ENCODE measurements around the gene GPR35.

DNA sequence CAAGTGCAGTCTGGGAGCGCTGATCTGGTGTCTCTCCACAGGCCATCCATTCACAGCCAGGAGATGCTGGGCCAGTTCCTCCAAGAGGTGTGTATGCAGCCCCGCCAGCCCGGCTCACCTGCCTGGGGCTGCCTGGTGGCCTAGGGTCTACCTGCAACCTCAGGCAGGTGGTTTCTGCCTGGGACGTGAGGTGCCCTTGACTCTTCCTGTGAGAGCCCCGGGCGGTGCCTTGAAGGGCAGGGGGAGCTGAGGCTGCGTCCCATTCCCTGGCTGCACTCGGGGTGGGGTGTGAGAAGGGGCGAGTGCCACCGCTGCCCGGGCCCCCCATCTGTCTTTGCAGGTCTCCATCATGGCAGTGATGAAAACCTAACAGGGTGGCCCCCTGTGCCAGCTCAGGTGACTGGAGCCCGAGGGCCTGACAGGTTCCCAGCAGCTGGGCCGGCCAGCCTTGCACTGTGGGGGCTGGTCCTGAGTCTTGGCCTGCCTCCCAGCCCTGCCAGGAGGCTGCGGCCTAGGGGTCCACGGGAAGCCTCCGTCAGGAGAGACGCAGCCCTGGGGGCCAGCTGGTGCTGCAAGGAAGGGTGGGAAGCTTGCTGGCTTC, 26.9 kb upstream of the GPR35 start:
- TF ChIP-seq, protein P1, sequence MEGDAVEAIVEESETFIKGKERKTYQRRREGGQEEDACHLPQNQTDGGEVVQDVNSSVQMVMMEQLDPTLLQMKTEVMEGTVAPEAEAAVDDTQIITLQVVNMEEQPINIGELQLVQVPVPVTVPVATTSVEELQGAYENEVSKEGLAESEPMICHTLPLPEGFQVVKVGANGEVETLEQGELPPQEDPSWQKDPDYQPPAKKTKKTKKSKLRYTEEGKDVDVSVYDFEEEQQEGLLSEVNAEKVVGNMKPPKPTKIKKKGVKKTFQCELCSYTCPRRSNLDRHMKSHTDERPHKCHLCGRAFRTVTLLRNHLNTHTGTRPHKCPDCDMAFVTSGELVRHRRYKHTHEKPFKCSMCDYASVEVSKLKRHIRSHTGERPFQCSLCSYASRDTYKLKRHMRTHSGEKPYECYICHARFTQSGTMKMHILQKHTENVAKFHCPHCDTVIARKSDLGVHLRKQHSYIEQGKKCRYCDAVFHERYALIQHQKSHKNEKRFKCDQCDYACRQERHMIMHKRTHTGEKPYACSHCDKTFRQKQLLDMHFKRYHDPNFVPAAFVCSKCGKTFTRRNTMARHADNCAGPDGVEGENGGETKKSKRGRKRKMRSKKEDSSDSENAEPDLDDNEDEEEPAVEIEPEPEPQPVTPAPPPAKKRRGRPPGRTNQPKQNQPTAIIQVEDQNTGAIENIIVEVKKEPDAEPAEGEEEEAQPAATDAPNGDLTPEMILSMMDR (IDR thresholded peaks at IDR 0.05; ENCODE audit: low read depth, low read length): no peak
- TF ChIP-seq EZH2phosphoT487 (IDR thresholded peaks at IDR 0.05; ENCODE audit: low read depth): no peak

Measured in OCI-LY3 (cell line).